H9 (cell line): ENCODE measurements around the gene HES4. TPM values are rescaled to one million over a fixed set of nuclear protein-coding genes. Genes with fewer than 3 reads are reported as not detected.

ENCODE experiments used
- DNase-seq: peaks from one replicate; pipeline ENCODE4 v3.0.0-alpha.2; 2017
- H2AFZ ChIP-seq: one replicate; pipeline ENCODE4 v1.6.1; 2013; ENCODE audit warnings: mild to moderate bottlenecking, low read length, control low read depth, moderate library complexity
- H2AK5ac ChIP-seq: 2 replicates; pipeline ENCODE4 v1.6.1; 2013; ENCODE audit warnings: low read length, control low read depth, mixed read lengths; ENCODE audit not compliant: insufficient read length
- H2BK120ac ChIP-seq: one replicate; pipeline ENCODE4 v1.6.1; 2013; ENCODE audit warnings: low read depth, mild to moderate bottlenecking, low read length, control low read depth, inconsistent platforms; ENCODE audit not compliant: poor library complexity, severe bottlenecking
- H2BK12ac ChIP-seq: 2 replicates; pipeline ENCODE4 v1.6.1; 2013; ENCODE audit warnings: low read length, control low read depth, mixed read lengths, low read depth; ENCODE audit not compliant: insufficient read length
- H2BK15ac ChIP-seq: 2 replicates; pipeline ENCODE4 v1.6.1; 2013; ENCODE audit warnings: low read depth, low read length, control low read depth
- H2BK20ac ChIP-seq: one replicate; pipeline ENCODE4 v1.6.1; 2013; ENCODE audit warnings: low read depth, mild to moderate bottlenecking, low read length, control low read depth, inconsistent platforms; ENCODE audit not compliant: poor library complexity, severe bottlenecking
- H2BK5ac ChIP-seq: 2 replicates; pipeline ENCODE4 v1.6.1; 2013; ENCODE audit warnings: low read length, control low read depth, mixed read lengths; ENCODE audit not compliant: insufficient read length
- H3K14ac ChIP-seq: 2 replicates; pipeline ENCODE4 v1.6.1; 2013; ENCODE audit warnings: low read length, control low read depth; ENCODE audit not compliant: insufficient read depth
- H3K18ac ChIP-seq: 2 replicates; pipeline ENCODE4 v1.6.1; 2013; ENCODE audit warnings: low read depth, mild to moderate bottlenecking, mixed read lengths, low read length, control low read depth; ENCODE audit not compliant: insufficient read length
- H3K23ac ChIP-seq: 2 replicates; pipeline ENCODE4 v1.6.1; 2013; ENCODE audit warnings: low read length, control low read depth, mixed read lengths, low read depth; ENCODE audit not compliant: insufficient read length
- H3K23me2 ChIP-seq: 2 replicates; pipeline ENCODE4 v1.6.1; 2013; ENCODE audit warnings: low read depth, mild to moderate bottlenecking, mixed read lengths, low read length, control low read depth; ENCODE audit not compliant: insufficient read length, poor library complexity, severe bottlenecking
- H3K27ac ChIP-seq: 2 replicates; pipeline ENCODE4 v1.5.1; 2013; ENCODE audit warnings: low read length, control low read depth, mixed read lengths, low read depth; ENCODE audit not compliant: insufficient read length
- H3K27me3 ChIP-seq: 2 replicates; pipeline ENCODE4 v1.6.1; 2013; ENCODE audit warnings: low read length, control low read depth, inconsistent platforms; ENCODE audit not compliant: insufficient read depth
- H3K4ac ChIP-seq: 2 replicates; pipeline ENCODE4 v1.6.1; 2013; ENCODE audit warnings: low read depth, mild to moderate bottlenecking, control low read depth, inconsistent platforms, low read length, moderate library complexity
- H3K4me1 ChIP-seq: 2 replicates; pipeline ENCODE4 v1.6.1; 2013; ENCODE audit warnings: low read length, control low read depth, inconsistent platforms; ENCODE audit not compliant: insufficient read depth
- H3K4me2 ChIP-seq: 2 replicates; pipeline ENCODE4 v1.6.1; 2013; ENCODE audit warnings: low read length, control low read depth, mixed read lengths; ENCODE audit not compliant: insufficient read length, insufficient read depth
- H3K56ac ChIP-seq: 2 replicates; pipeline ENCODE4 v1.6.1; 2013; ENCODE audit warnings: low read depth, mild to moderate bottlenecking, mixed read lengths, low read length, control low read depth; ENCODE audit not compliant: insufficient read length
- H3K79me1 ChIP-seq: 2 replicates; pipeline ENCODE4 v1.6.1; 2013; ENCODE audit warnings: low read depth, mild to moderate bottlenecking, moderate library complexity, low read length, control low read depth, inconsistent platforms; ENCODE audit not compliant: insufficient read depth, poor library complexity, severe bottlenecking
- H3K79me2 ChIP-seq: 2 replicates; pipeline ENCODE4 v1.6.1; 2013; ENCODE audit warnings: low read length, control low read depth, inconsistent platforms; ENCODE audit not compliant: insufficient read depth
- H3K9ac ChIP-seq: 2 replicates; pipeline ENCODE4 v1.6.1; 2013; ENCODE audit warnings: low read length, control low read depth, mixed read lengths; ENCODE audit not compliant: insufficient read length; ENCODE audit errors: extremely low read depth
- H3K9me3 ChIP-seq: one replicate; pipeline ENCODE4 v1.6.1; 2013; ENCODE audit warnings: low read depth, low read length, inconsistent platforms; ENCODE audit not compliant: control insufficient read depth
- H3T11ph ChIP-seq: one replicate; pipeline ENCODE4 v1.6.1; 2013; ENCODE audit warnings: mild to moderate bottlenecking, low read length, control low read depth, inconsistent platforms
- H4K20me1 ChIP-seq: one replicate; pipeline ENCODE4 v1.6.1; 2013; ENCODE audit not compliant: control insufficient read depth, insufficient read length, insufficient read depth
- H4K5ac ChIP-seq: 2 replicates; pipeline ENCODE4 v1.6.1; 2013; ENCODE audit warnings: low read depth, mild to moderate bottlenecking, mixed read lengths, low read length, control low read depth; ENCODE audit not compliant: insufficient read length
- H4K8ac ChIP-seq: replicated peaks from 2 replicates; pipeline ENCODE4 v1.6.1; 2013; ENCODE audit warnings: low read length, control low read depth, mixed read lengths, low read depth; ENCODE audit not compliant: insufficient read length
- H4K91ac ChIP-seq: 2 replicates; pipeline ENCODE4 v1.6.1; 2013; ENCODE audit warnings: low read depth, mild to moderate bottlenecking, moderate library complexity, mixed read lengths, low read length, control low read depth; ENCODE audit not compliant: insufficient read length
- H3K27ac Mint-ChIP-seq, 3 experiments: 2 replicates in 2 of 3; 3 replicates in 1 of 3; pipeline ENCODE4 v1.8.0; 2020 to 2021; ENCODE audit warnings: mixed read lengths in 3 of 3, mild to moderate bottlenecking in 1 of 3, moderate library complexity in 1 of 3
- H3K27me3 Mint-ChIP-seq: 2 replicates; pipeline ENCODE4 v1.8.0; 2021; ENCODE audit warnings: low read depth, mild to moderate bottlenecking, moderate library complexity, mixed read lengths
- H3K36me3 Mint-ChIP-seq, 3 experiments: 2 replicates in 2 of 3; 3 replicates in 1 of 3; pipeline ENCODE4 v1.8.0; 2020 to 2021; ENCODE audit warnings: low read depth in 3 of 3, mixed read lengths in 3 of 3; ENCODE audit not compliant: insufficient read depth in 1 of 3
- H3K4me1 Mint-ChIP-seq, 2 experiments: 2 replicates each; pipeline ENCODE4 v1.8.0; 2020; ENCODE audit warnings: mixed read lengths in 2 of 2
- H3K4me3 Mint-ChIP-seq, 2 experiments: 2 replicates in 1 of 2; 3 replicates in 1 of 2; pipeline ENCODE4 v1.8.0; 2020 to 2021; ENCODE audit warnings: mild to moderate bottlenecking in 2 of 2, mixed read lengths in 2 of 2, moderate library complexity in 1 of 2
- H3K9me3 Mint-ChIP-seq, 2 experiments: 2 replicates in 1 of 2; 3 replicates in 1 of 2; pipeline ENCODE4 v1.8.0; 2020; ENCODE audit warnings: mild to moderate bottlenecking in 2 of 2, mixed read lengths in 2 of 2, moderate library complexity in 1 of 2
- CTCF ChIP-seq: fragments of 200-600 bp; sonication (generic); conservative IDR thresholded peaks from 3 replicates; pipeline ENCODE4 v1.8.0; 2021; ENCODE audit warnings: antibody characterized with exemption, mild to moderate bottlenecking
- WGBS: extraction: QIAGEN DNeasy Blood & Tissue Kit; methylation state at CpG from one replicate; pipeline ENCODE4 v1.1.7; 2013; ENCODE audit warnings: missing lambda C conversion rate, low lambda C conversion rate, mixed read lengths; ENCODE audit not compliant: insufficient read length; ENCODE audit errors: extremely low coverage; 5-methylcytosine and 5-hydroxymethylcytosine counted together
- total RNA-seq: library from RNA; stranded (reverse); gene quantifications from 2 replicates; pipeline ENCODE4 v1.2.1, GENCODE V29; 2021

HES4 gene
- total RNA-seq, 1 experiment from 2014 or later = 4.0 TPM

- Histone ChIP-seq H4K5ac (no peak overlapping the region), H3K18ac (no peak overlapping the region), H2BK12ac (no peak overlapping the region), H3K4me1 (no peaks in the 10 kb centered on the region), H3K56ac (no peak overlapping the region), H3K4ac (no peak overlapping the region), H2BK15ac (no peak overlapping the region), H3T11ph (no peak overlapping the region), H3K79me2 (no peaks in the 10 kb centered on the region), H4K8ac (no peak overlapping the region), H3K23me2 (no peaks in the 10 kb centered on the region), H3K9me3 (no peaks in the 10 kb centered on the region), H3K27me3 (peaks cover 9% of the 10 kb centered on the region; the same call in 1 of the 2 replicates), H2BK20ac (no peak overlapping the region), H2AFZ (no peak overlapping the region), H3K79me1 (no peaks in the 10 kb centered on the region), H3K9ac (no peak overlapping the region), H3K4me2 (no peak overlapping the region), H3K27ac (no peak overlapping the region), H2BK120ac (no peak overlapping the region), H4K20me1 (no peaks in the 10 kb centered on the region), H3K23ac (no peak overlapping the region), H2BK5ac (no peak overlapping the region), H2AK5ac (no peak overlapping the region), H3K14ac (no peak overlapping the region; the same call in 1 of the 2 replicates), H4K91ac (no peak overlapping the region)
- H3K4me3 Mint-ChIP-seq = no peak overlapping the region
- WGBS = no CpG with 5 or more reads among the region's 28 CpGs
- no peak for DNase-seq
- TF ChIP-seq CTCF = no peak
- H3K9me3 Mint-ChIP-seq = peaks cover 6 to 9% of the 10 kb centered on the region in 2 experiments
- peaks cover 53% of the 10 kb centered on the region for H3K27me3 Mint-ChIP-seq
- H3K36me3 Mint-ChIP-seq = peaks cover 0 to 6% (median 4%) of the 10 kb centered on the region in 3 experiments; a peak in 4 of 7 replicates
- peak overlapping the region in 1 of 3 experiments; percentile 89; a peak in 1 of 7 replicates for H3K27ac Mint-ChIP-seq
- peaks cover 5 to 11% of the 10 kb centered on the region in 2 experiments; a peak in 3 of 4 replicates for H3K4me1 Mint-ChIP-seq
Observed at GRCh38 chr1:973459-974292, 26.2 kb downstream of the HES4 start.
